ENCODE results near the gene RTL5. TPM values are rescaled to one million over a fixed set of nuclear protein-coding genes. Genes with fewer than 3 reads are reported as not detected.

RTL5 gene
- total RNA-seq, 2 donors from 2014 or later: 1.5 to 3.0 TPM

DNA sequence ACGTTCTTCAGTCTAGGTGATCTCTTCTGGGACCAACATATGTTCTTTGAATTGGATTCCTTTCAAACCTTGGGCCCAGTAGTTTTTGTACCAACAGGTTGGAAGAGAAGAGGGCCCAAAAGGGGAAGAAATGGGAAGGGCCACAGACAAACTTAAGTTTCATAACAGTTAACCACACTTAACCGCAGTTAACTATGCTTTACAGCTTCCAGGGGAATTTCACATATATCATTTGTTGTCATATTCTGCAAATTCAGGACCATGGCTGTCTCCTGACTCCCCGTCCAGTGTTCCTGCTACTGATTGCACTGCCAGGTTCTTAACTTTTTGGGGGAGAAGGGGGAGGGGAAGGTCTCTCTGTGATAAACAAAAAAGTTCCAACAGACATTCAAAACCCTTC, 34.6 kb downstream of the RTL5 start:
- TF ChIP-seq, protein P1, sequence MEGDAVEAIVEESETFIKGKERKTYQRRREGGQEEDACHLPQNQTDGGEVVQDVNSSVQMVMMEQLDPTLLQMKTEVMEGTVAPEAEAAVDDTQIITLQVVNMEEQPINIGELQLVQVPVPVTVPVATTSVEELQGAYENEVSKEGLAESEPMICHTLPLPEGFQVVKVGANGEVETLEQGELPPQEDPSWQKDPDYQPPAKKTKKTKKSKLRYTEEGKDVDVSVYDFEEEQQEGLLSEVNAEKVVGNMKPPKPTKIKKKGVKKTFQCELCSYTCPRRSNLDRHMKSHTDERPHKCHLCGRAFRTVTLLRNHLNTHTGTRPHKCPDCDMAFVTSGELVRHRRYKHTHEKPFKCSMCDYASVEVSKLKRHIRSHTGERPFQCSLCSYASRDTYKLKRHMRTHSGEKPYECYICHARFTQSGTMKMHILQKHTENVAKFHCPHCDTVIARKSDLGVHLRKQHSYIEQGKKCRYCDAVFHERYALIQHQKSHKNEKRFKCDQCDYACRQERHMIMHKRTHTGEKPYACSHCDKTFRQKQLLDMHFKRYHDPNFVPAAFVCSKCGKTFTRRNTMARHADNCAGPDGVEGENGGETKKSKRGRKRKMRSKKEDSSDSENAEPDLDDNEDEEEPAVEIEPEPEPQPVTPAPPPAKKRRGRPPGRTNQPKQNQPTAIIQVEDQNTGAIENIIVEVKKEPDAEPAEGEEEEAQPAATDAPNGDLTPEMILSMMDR (IDR thresholded peaks at IDR 0.05): no peak
- no peaks in the 10 kb centered on the region for H3K27me3 ChIP-seq
- H3K4me1 ChIP-seq: peaks cover 0 to 3% of the 10 kb centered on the region in 2 donors
- no peak overlapping the region for H3K4me3 ChIP-seq
- no peaks in the 10 kb centered on the region for H3K9me3 ChIP-seq
- H3K36me3 ChIP-seq: no peaks in the 10 kb centered on the region
- H3K27ac ChIP-seq: no peak overlapping the region
- DNase-seq (ENCODE audit: low spot score): no peak

- TF ChIP-seq, protein P1 (IDR thresholded peaks at IDR 0.05): no peak
- no peak overlapping the region for H3K27ac ChIP-seq
These were observed 36.3 kb downstream of the RTL5 start for GRCh38 chrX:72095370-72095769.

GRCh38 chrX:72094894-72095293, 36.8 kb downstream of the RTL5 start:
- Histone ChIP-seq H3K4me1 (peaks cover 0 to 3% of the 10 kb centered on the region in 2 donors), H3K36me3 (no peaks in the 10 kb centered on the region), H3K27me3 (no peaks in the 10 kb centered on the region), H3K4me3 (no peak overlapping the region), H3K27ac (no peak overlapping the region), H3K9me3 (no peaks in the 10 kb centered on the region)
- no peak for DNase-seq (ENCODE audit: low spot score)
- TF ChIP-seq, protein P1 (IDR thresholded peaks at IDR 0.05): no peak

More at GRCh38 chrX:72095370-72095769, 36.3 kb downstream of the RTL5 start:
- no peaks in the 10 kb centered on the region for H3K9me3 ChIP-seq
- no peaks in the 10 kb centered on the region for H3K36me3 ChIP-seq
- no peaks in the 10 kb centered on the region for H3K27me3 ChIP-seq
- H3K4me1 ChIP-seq: peaks cover 0 to 3% of the 10 kb centered on the region in 2 donors
- DNase-seq (ENCODE audit: low spot score): no peak
- H3K4me3 ChIP-seq: no peak overlapping the region

GRCh38 chrX:72089254-72089653, 42.5 kb downstream of the RTL5 start:
- DNase-seq (ENCODE audit: low spot score): no peak
- H3K36me3 ChIP-seq: no peaks in the 10 kb centered on the region
- TF ChIP-seq, protein P1 (IDR thresholded peaks at IDR 0.05): no peak

GRCh38 chrX:72088761-72089160, 43.0 kb downstream of the RTL5 start:
- no peaks in the 10 kb centered on the region for H3K36me3 ChIP-seq
- no peaks in the 10 kb centered on the region for H3K4me1 ChIP-seq
- no peak overlapping the region for H3K4me3 ChIP-seq
- no peak for DNase-seq (ENCODE audit: low spot score)
- H3K27me3 ChIP-seq: no peaks in the 10 kb centered on the region
- no peaks in the 10 kb centered on the region for H3K9me3 ChIP-seq
- no peak overlapping the region for H3K27ac ChIP-seq
- TF ChIP-seq, protein P1 (IDR thresholded peaks at IDR 0.05): no peak

More at GRCh38 chrX:72089254-72089653, 42.5 kb downstream of the RTL5 start:
- Histone ChIP-seq H3K27ac (no peak overlapping the region), H3K9me3 (no peaks in the 10 kb centered on the region), H3K4me3 (no peak overlapping the region), H3K4me1 (no peaks in the 10 kb centered on the region), H3K27me3 (no peaks in the 10 kb centered on the region)

GRCh38 chrX:72086995-72087394, 44.7 kb downstream of the RTL5 start:
- H3K36me3 ChIP-seq: no peaks in the 10 kb centered on the region
- H3K27ac ChIP-seq: no peak overlapping the region
- H3K4me3 ChIP-seq: no peak overlapping the region
- H3K27me3 ChIP-seq: no peaks in the 10 kb centered on the region
- TF ChIP-seq, protein P1 (IDR thresholded peaks at IDR 0.05): no peak
- no peaks in the 10 kb centered on the region for H3K9me3 ChIP-seq
- no peaks in the 10 kb centered on the region for H3K4me1 ChIP-seq
- DNase-seq (ENCODE audit: low spot score): no peak

Measured in right atrium auricular region (tissue), 2 donors.